Measurements from ENCODE around the gene S100A16. TPM values are rescaled to one million over a fixed set of nuclear protein-coding genes. Genes with fewer than 3 reads are reported as not detected.
"Not testable (repeated sequence)": the region's sequence is repeated elsewhere in the genome, so short reads cannot be mapped to it uniquely, and the experiment has no call there.

S100A16 gene
- total RNA-seq, 1 donor from 2014 or later, result 1.1 TPM

GRCh38 chr1:153563991-153564390 is 48.9 kb downstream of the S100A16 start:
- peaks cover 28% of the 10 kb centered on the region for H3K4me1 Mint-ChIP-seq (ENCODE audit: low read depth, unreplicated experiment)
- no peak overlapping the region for H3K4me3 Mint-ChIP-seq (ENCODE audit: unreplicated experiment)

GRCh38 chr1:153563483-153563901 is 49.4 kb downstream of the S100A16 start:
- peaks cover 24% of the 10 kb centered on the region for H3K4me1 Mint-ChIP-seq (ENCODE audit: low read depth, unreplicated experiment)
- H3K4me3 Mint-ChIP-seq (ENCODE audit: unreplicated experiment), result no peak overlapping the region
- peak overlapping the region; percentile 43 for H3K27ac Mint-ChIP-seq (ENCODE audit: unreplicated experiment)
- peaks cover 7% of the 10 kb centered on the region for H3K9me3 Mint-ChIP-seq (ENCODE audit: unreplicated experiment)
- no peaks in the 10 kb centered on the region for H3K36me3 Mint-ChIP-seq (ENCODE audit: unreplicated experiment)
- no peak for TF ChIP-seq CTCF (IDR thresholded peaks at IDR 0.05; ENCODE audit: partially characterized antibody, unreplicated experiment)
- peaks cover 11% of the 10 kb centered on the region for H3K27me3 Mint-ChIP-seq (ENCODE audit: unreplicated experiment)
- DNase-seq, result no peak

More at GRCh38 chr1:153563991-153564390, 48.9 kb downstream of the S100A16 start:
- H3K27me3 Mint-ChIP-seq (ENCODE audit: unreplicated experiment), result peaks cover 11% of the 10 kb centered on the region
- no peak for TF ChIP-seq CTCF (IDR thresholded peaks at IDR 0.05; ENCODE audit: partially characterized antibody, unreplicated experiment)
- no peak overlapping the region for H3K27ac Mint-ChIP-seq (ENCODE audit: unreplicated experiment)
- peaks cover 7% of the 10 kb centered on the region for H3K9me3 Mint-ChIP-seq (ENCODE audit: unreplicated experiment)
- no peaks in the 10 kb centered on the region for H3K36me3 Mint-ChIP-seq (ENCODE audit: unreplicated experiment)
- peak; percentile 37 for DNase-seq

GRCh38 chr1:153562021-153562420 is 50.9 kb downstream of the S100A16 start:
- H3K27ac Mint-ChIP-seq (ENCODE audit: unreplicated experiment); H3K27me3 Mint-ChIP-seq (ENCODE audit: unreplicated experiment); H3K36me3 Mint-ChIP-seq (ENCODE audit: unreplicated experiment); H3K4me3 Mint-ChIP-seq (ENCODE audit: unreplicated experiment); DNase-seq; H3K9me3 Mint-ChIP-seq (ENCODE audit: unreplicated experiment): not testable (repeated sequence)
- H3K4me1 Mint-ChIP-seq (ENCODE audit: low read depth, unreplicated experiment), result peaks cover 14% of the 10 kb centered on the region

GRCh38 chr1:153561466-153561985 is 51.4 kb downstream of the S100A16 start:
- Mint-ChIP-seq H3K4me1 (ENCODE audit: low read depth, unreplicated experiment) (peaks cover 11% of the 10 kb centered on the region), H3K9me3 (ENCODE audit: unreplicated experiment) (peaks cover 6% of the 10 kb centered on the region), H3K36me3 (ENCODE audit: unreplicated experiment) (no peaks in the 10 kb centered on the region), H3K27ac (ENCODE audit: unreplicated experiment) (no peak overlapping the region), H3K27me3 (ENCODE audit: unreplicated experiment) (peaks cover 7% of the 10 kb centered on the region), H3K4me3 (ENCODE audit: unreplicated experiment) (no peak overlapping the region)
- TF ChIP-seq CTCF (IDR thresholded peaks at IDR 0.05; ENCODE audit: partially characterized antibody, unreplicated experiment), result no peak
- no peak for DNase-seq

GRCh38 chr1:153560771-153561465 is 52.0 kb downstream of the S100A16 start:
- H3K4me1 Mint-ChIP-seq (ENCODE audit: low read depth, unreplicated experiment), result peaks cover 9% of the 10 kb centered on the region
- peaks cover 4% of the 10 kb centered on the region for H3K9me3 Mint-ChIP-seq (ENCODE audit: unreplicated experiment)
- no peak overlapping the region for H3K27ac Mint-ChIP-seq (ENCODE audit: unreplicated experiment)
- TF ChIP-seq CTCF (IDR thresholded peaks at IDR 0.05; ENCODE audit: partially characterized antibody, unreplicated experiment), result no peak
- H3K27me3 Mint-ChIP-seq (ENCODE audit: unreplicated experiment), result peaks cover 7% of the 10 kb centered on the region
- no peaks in the 10 kb centered on the region for H3K36me3 Mint-ChIP-seq (ENCODE audit: unreplicated experiment)
- no peak for DNase-seq
- no peak overlapping the region for H3K4me3 Mint-ChIP-seq (ENCODE audit: unreplicated experiment)

Data from glutamatergic neuron (in vitro differentiated cells).